Measurements from ENCODE around the gene TGFBI. TPM values are rescaled to one million over a fixed set of nuclear protein-coding genes. Genes with fewer than 3 reads are reported as not detected.

The TGFBI gene
- total and polyA plus RNA-seq, 2 donors from 2014 or later, result 36.4 to 78.5 TPM

DNA sequence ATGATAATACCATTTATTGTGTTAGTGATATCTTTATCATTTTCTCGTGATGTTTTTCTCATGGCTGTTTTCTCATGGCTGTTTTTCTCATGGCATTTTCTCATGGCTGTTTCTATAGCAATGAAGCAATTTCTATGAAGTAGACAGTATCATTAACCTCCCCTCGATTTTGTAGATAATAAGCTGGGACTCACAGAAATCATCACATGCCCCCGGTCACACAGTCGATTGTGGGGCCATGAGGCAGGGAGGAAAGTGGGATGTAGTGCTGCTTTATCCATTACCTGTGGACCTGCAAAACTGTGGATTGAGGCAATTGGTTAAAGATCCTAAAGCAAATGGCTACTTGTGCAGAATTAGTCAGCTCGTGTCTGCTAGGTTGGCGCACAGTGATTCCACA, 47.3 kb downstream of the TGFBI start:
- H3K27ac ChIP-seq (ENCODE audit: low read depth in 2 of 2, low read length in 2 of 2), result no peak overlapping the region
- no peaks in the 10 kb centered on the region for H3K9me3 ChIP-seq (ENCODE audit: control insufficient read depth in 2 of 3, insufficient read depth in 1 of 3, low read length in 3 of 3)
- DNase-seq, result no peak
- peaks cover 0 to 6% (median 0%) of the 10 kb centered on the region in 3 donors for H3K4me1 ChIP-seq (ENCODE audit: control insufficient read depth in 2 of 3, insufficient read depth in 2 of 3, low read depth in 1 of 3, low read length in 3 of 3)
- no peak overlapping the region for H3K9ac ChIP-seq (ENCODE audit: low read length in 3 of 3)
- TF ChIP-seq, protein P1, sequence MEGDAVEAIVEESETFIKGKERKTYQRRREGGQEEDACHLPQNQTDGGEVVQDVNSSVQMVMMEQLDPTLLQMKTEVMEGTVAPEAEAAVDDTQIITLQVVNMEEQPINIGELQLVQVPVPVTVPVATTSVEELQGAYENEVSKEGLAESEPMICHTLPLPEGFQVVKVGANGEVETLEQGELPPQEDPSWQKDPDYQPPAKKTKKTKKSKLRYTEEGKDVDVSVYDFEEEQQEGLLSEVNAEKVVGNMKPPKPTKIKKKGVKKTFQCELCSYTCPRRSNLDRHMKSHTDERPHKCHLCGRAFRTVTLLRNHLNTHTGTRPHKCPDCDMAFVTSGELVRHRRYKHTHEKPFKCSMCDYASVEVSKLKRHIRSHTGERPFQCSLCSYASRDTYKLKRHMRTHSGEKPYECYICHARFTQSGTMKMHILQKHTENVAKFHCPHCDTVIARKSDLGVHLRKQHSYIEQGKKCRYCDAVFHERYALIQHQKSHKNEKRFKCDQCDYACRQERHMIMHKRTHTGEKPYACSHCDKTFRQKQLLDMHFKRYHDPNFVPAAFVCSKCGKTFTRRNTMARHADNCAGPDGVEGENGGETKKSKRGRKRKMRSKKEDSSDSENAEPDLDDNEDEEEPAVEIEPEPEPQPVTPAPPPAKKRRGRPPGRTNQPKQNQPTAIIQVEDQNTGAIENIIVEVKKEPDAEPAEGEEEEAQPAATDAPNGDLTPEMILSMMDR (IDR thresholded peaks at IDR 0.05; ENCODE audit: borderline replicate concordance, extremely low read depth, insufficient read depth), result no peak
- H3K36me3 ChIP-seq (ENCODE audit: control insufficient read depth in 2 of 3, insufficient read depth in 3 of 3, low read length in 3 of 3), result no peaks in the 10 kb centered on the region
- intact Hi-C loops (cut with DNase I), result no loop called here
- no peak overlapping the region for H3K4me3 ChIP-seq (ENCODE audit: low read length in 3 of 3)
- FAIRE-seq, result no peak
- no peaks in the 10 kb centered on the region for H3K27me3 ChIP-seq (ENCODE audit: control insufficient read depth, insufficient read depth, low read length)

DNA sequence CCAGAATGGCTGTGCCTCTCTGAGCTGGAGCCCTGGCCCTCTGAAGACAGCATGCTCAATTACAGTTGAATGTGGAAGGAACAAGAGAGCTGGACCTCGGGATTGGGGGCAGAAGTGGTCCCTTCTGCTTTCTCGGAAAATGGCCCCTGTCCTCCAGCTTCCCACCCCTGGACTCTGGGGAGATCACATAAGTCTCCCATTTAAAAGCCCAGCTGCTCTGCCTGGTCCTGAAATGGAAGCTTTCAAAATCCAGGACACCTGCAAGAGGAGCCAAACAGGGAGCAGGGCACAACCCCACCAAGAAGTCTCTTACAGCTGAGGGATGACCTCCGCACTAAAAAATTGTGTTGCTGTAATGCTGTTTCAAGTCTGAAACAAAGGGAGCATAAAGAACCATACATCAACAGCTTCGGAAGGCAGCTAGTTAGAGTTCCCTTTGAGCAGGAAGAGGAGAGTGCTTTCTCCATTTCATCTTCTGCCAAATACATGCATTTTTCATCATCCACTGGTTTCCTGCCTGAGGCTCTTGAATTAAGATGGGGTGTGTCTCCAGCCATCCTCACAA, 48.2 kb downstream of the TGFBI start:
- Histone ChIP-seq H3K9me3 (ENCODE audit: control insufficient read depth in 2 of 3, insufficient read depth in 1 of 3, low read length in 3 of 3) (no peaks in the 10 kb centered on the region), H3K4me1 (ENCODE audit: control insufficient read depth in 2 of 3, insufficient read depth in 2 of 3, low read depth in 1 of 3, low read length in 3 of 3) (peaks cover 0 to 7% (median under 1%) of the 10 kb centered on the region in 3 donors), H3K4me3 (ENCODE audit: low read length in 3 of 3) (no peak overlapping the region), H3K9ac (ENCODE audit: low read length in 3 of 3) (no peak overlapping the region), H3K27me3 (ENCODE audit: control insufficient read depth, insufficient read depth, low read length) (no peaks in the 10 kb centered on the region), H3K36me3 (ENCODE audit: control insufficient read depth in 2 of 3, insufficient read depth in 3 of 3, low read length in 3 of 3) (no peaks in the 10 kb centered on the region), H3K27ac (ENCODE audit: low read depth in 2 of 2, low read length in 2 of 2) (no peak overlapping the region)
- intact Hi-C loops (cut with DNase I), result no loop called here
- TF ChIP-seq, protein P1 (IDR thresholded peaks at IDR 0.05; ENCODE audit: borderline replicate concordance, extremely low read depth, insufficient read depth), result no peak
- FAIRE-seq, result no peak
- DNase-seq, result no peak

DNA sequence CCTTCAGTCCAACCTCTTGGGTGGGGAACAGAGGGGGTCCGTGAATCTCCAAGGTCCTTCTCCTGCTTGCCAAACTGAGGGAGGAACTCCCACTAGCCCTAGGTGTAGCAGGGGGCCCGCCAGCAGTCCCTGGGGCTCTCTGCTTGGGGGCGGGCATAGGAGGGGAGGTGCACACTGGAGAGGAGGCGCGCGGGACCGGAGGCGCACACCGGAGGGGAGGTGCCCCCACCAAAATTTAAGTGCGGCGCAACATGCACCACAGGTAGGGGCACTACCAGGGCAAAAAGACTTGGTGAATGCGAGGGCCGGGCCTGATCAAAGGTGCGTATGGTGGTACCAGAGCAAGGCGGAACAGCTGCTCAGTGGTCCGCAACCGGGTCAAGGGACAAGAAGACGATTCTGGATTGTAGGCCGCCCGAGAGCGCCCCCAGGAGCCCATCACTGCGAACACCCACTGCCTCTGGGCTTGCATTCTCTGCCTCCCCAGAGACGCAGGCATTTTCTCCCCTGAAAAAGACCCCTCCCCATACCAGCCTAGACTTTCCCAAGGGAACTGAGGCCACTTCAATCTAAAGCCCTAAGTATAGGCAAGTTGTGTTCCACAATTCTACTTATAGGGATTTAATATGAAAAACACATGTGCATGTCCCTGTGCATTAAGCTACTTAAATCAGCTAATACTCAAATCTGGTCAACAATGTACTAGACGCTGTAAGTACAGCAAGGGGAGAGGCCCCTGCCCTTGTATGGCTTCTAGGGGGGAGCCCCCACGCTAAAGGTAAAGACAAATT, 50.6 kb downstream of the TGFBI start:
- Histone ChIP-seq H3K9me3 (ENCODE audit: control insufficient read depth in 2 of 3, insufficient read depth in 1 of 3, low read length in 3 of 3) (no peaks in the 10 kb centered on the region), H3K4me1 (ENCODE audit: control insufficient read depth in 2 of 3, insufficient read depth in 2 of 3, low read depth in 1 of 3, low read length in 3 of 3) (peaks cover 0 to 11% (median 4%) of the 10 kb centered on the region in 3 donors), H3K4me3 (ENCODE audit: low read length in 3 of 3) (peak overlapping the region in 2 of 3 donors; percentile 46 to 57), H3K27ac (ENCODE audit: low read depth in 2 of 2, low read length in 2 of 2) (peak overlapping the region in 1 of 2 donors; percentile 65), H3K27me3 (ENCODE audit: control insufficient read depth, insufficient read depth, low read length) (no peaks in the 10 kb centered on the region), H3K36me3 (ENCODE audit: control insufficient read depth in 2 of 3, insufficient read depth in 3 of 3, low read length in 3 of 3) (no peaks in the 10 kb centered on the region), H3K9ac (ENCODE audit: low read length in 3 of 3) (peak overlapping the region in 1 of 3 donors; percentile 74)
- TF ChIP-seq, protein P1 (IDR thresholded peaks at IDR 0.05; ENCODE audit: borderline replicate concordance, extremely low read depth, insufficient read depth), result peak; percentile 26
- FAIRE-seq (no peak), DNase-seq (peak in 2 of 5 donors; percentile 44 to 69)
- intact Hi-C loops (cut with DNase I), result no loop called here
